GM21825 (cell line): ENCODE data around the gene VPS54.
"Not testable (repeated sequence)": the region's sequence is repeated elsewhere in the genome, so short reads cannot be mapped to it uniquely, and the experiment has no call there.

Experiments used
- ATAC-seq: cut with Tn5 transposase; IDR thresholded peaks from one replicate; pipeline ENCODE4 v1.9.1; 2021; ENCODE audit warnings: mild to moderate bottlenecking, moderate library complexity; ENCODE audit not compliant: unreplicated experiment

VPS54 gene

GRCh38 chr2:63993871-63994270, 25.4 kb downstream of the VPS54 start:
- no peak for ATAC-seq

- not testable (repeated sequence) for ATAC-seq
Observed at GRCh38 chr2:63993130-63993584, 26.1 kb downstream of the VPS54 start.

- no peak for ATAC-seq
Observed at GRCh38 chr2:63992061-63992685, 27.1 kb downstream of the VPS54 start.

DNA sequence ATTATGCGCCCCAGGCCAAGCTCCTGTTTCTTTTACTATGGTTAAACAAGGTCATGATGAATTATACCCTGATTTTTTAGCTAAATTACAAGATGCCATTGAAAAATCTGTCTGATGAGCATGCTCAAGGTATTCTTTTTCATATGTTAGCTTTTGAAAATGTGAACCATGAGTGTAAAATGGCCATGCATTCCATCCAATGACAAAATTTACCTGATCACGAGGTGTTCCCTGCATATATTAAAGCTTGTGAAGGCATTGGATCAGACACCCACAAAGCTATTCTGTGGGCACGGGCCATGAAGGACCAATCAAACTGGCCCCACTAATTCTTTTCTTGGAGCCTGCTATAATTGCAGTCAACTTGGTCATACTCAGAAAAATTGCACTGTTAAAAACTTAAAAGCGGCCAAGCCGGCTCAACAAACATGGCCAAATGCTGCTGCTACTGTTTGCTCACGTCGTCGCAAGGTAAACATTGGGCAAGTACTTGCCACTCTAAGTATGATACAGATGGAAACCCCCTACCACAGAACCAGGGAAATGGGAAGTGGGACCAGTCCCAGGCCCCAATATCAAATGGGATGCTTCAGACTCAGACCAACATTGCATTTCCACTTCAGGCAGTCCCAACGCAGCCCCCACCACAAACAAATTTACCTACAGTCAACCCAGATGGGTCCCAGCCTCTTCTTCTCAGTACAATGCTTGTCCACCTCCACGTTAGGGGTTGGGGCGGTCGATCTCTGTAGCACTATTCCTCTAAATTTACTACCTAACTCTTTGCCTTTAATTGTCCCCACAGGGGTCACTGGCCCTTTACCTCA, 27.8 kb downstream of the VPS54 start:
- ATAC-seq = not testable (repeated sequence)

GRCh38 chr2:63990072-63990471, 29.2 kb downstream of the VPS54 start:
- ATAC-seq = no peak

DNA sequence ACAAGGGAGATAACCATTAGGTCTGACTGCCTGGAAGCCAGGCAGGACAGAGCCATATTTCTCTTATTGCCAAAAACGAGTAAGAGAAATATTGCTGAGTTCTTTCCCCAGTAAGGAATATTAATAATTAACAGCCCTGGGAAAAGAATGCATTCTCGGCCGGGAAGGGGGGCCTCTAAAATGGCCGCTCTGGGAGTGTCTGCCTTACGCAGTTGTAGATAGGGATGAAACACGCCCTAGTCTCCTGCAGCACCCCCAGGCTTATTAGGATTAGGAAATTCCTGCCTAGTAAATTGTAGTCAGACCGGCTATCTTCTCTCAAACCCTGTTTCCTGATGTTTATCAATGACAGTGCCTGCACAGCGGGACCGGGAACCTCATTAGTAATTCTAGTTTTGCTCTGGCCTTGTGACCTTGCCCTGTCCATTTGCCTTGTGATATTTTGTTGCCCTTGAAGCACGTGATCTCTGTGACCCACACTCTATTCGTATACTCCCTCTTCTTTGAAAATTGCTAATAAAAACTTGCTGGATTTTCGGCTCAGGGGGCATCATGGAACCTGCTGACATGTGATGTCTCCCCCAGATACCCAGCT, 30.3 kb downstream of the VPS54 start:
- ATAC-seq = not testable (repeated sequence)

GRCh38 chr2:63984606-63985359, 34.4 kb downstream of the VPS54 start:
- ATAC-seq = no peak

GRCh38 chr2:63983986-63984605, 35.1 kb downstream of the VPS54 start:
- no peak for ATAC-seq

DNA sequence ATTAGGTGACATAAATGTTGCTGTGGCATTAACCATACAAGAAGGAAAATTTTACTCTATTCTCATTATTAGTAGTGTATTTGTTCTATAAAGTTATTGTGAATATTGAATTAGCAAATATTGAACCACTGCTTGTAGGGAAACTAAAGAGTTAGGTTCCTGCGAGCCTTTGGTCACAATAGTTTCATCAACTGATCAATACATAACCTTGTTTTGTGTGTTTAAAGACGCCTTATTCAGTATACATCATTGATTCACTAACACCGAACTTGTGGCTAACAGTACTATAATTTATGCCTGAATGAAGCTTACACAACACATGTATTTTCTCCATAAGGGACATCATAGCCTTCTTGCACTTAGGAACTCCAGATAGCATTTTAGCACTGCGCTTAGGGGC, 36.9 kb downstream of the VPS54 start:
- no peak for ATAC-seq

GRCh38 chr2:63981702-63982103, 37.5 kb downstream of the VPS54 start:
- ATAC-seq = no peak

GRCh38 chr2:63980794-63981193, 38.4 kb downstream of the VPS54 start:
- no peak for ATAC-seq

DNA sequence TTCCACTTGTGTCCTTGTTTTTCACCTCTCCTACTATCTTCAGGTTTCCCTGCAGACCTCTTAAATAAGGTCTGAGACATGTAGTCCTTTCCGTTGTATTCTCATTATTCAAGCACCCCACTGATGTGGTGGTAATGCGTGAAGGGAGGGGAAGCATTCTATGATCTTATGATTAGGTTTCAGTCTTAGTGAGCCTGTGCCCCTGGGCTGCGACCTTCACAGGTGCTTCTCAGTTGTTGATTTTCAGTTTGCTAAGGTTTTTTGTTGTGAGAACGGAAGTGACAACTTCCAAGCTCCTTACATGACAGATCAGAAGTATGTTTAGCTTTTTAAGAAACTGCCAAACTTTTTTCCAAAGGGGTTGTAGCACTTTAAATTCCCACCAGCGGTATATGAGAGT, 41.3 kb downstream of the VPS54 start:
- peak; percentile 87 for ATAC-seq

DNA sequence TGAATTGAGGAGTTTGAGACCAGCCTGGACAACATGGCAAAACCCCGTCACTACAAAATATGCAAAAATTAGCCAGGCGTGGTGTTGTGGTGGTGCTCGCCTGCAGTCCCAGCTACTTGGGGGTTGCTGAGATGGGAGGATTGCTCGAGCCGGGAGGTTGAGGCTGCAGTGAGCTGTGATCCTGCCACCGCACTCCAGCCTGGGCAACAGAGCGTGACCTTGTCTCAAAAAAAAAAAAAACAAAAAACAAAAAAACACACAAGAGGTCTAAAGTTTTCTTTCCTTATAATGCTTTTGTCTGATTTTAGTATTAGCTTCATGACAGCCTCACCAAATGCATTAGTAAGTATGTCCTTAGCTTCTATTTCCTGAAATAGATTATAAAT, 43.1 kb downstream of the VPS54 start:
- no peak for ATAC-seq

DNA sequence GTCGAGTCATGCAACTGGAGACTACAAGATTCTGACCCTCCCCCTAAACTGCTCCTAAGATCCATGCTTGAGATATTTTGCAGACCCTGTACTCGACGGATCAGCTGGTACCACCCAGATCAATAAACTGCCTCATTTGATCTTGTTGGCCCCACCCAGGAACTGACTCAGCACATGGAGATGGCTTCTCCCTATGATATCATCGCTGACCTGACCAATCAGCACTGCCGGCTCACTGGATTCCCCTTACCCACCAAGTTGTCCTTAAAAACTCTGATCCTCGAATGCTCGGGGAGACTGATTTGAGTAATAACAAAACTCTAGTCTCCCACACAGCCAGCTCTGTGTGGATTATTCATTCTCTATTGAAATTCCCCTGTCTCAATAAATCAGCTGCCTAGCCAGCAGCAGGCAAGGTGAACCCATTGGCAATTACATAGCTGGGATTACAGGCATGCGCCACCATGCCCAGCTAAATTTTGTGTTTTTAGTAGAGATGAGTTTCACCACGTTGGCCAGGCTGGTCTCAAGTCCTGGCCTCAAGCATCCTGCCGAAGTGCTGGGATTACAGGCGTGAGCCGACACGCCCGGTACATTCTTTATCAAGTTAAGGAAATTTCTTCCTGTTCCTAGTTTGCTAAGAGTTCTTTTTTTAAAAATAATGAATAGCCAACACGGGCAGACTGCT, 43.6 kb downstream of the VPS54 start:
- ATAC-seq = no peak

DNA sequence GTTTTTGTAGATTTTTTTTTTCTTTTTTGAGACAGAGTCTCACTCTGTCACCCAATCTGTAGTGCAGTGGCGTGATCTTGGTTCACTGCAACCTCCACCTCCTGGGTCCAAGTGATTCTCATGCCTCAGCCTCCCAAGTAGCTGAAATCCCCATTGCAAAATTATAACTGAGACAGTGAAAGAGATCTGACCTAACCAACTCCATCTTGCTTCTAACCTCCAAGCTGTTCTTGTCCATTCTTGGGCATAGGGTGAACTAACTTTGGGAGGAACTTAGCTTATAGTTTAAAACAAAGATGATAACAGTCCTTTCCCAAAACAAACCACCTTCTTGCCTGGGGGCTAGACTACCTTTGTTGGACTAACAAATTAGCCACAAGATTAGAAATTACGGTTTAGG, 44.2 kb downstream of the VPS54 start:
- not testable (repeated sequence) for ATAC-seq

DNA sequence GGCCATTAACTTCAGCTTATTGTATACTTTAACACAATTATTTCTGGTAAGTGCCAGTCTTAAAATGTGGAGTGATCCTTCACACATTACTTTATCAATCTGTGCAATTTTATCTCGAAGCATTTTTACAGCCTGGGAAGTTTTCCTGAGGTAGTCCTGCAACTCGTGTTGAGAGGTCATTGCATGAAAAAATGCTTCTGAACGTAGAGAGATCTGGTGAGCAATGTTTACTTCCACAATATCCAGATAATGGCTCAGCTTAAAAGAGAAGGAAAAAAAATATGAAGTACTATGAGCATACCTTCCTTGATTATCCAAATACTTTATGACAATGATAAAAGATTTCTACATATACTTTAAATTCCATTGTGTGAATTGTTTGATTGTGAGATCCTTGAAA, 57.0 kb downstream of the VPS54 start:
- ATAC-seq = no peak

DNA sequence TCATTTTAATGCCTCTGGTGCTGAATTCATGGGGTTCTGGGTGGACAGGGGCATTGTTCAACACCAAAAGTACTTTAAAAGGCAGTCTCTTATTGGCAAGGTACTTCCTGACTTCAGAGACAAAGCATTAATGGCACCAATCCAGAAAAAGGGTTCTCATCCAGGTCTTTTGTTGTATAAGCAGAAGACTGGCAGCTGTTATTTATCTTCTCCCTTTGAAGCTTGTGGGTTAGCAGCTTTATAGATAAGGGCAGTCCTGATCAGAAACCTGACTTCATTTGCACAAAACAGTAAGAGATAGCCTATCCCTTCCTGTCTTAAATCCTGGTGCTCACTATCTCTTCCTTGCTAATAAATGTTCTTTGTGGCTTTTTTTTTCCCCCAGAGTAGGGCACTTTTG, 68.8 kb downstream of the VPS54 start:
- ATAC-seq = no peak

GRCh38 chr2:63942788-63943187, 76.4 kb downstream of the VPS54 start:
- no peak for ATAC-seq

DNA sequence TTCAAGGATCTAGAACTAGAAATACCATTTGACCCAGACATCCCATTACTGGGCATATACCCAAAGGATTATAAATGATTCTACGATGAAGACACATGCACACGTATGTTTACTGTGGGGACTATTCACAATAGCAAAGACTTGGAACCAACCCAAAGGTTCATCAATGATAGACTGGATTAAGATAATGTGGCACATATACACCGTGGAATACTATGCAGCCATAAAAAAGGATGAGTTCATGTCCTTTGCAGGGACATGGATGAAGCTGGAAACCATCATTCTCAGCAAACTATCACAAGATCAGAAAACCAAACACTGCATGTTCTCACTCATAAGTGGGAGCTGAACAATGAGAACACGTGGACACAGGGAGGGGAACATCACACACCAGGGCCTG, 87.1 kb downstream of the VPS54 start:
- not testable (repeated sequence) for ATAC-seq

DNA sequence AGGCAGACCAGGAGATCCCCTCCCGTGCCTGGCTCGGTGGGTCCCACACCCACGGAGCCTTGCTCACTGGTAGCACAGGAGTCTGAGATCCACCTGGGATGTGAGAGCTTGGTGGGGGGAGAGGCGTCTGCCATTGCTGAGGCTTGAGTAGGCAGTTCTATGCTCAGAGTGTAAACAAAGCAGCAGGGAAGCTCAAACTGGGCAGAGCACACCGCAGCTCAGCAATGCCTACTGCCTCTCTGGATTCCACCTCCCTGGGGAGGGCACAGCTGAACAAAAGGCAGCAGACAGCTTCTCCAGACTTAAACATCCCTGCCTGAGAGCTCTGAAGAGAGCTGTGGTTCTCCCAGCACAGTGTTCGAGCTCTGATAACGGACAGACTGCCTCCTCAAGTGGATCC, 92.4 kb downstream of the VPS54 start:
- no peak for ATAC-seq
